Suppressor macrophage (primary cell): ENCODE measurements around the gene ADNP2.
A peak's percentile ranks its signal among the peaks of the same experiment; 100 is the strongest.
"Not testable (repeated sequence)": the region's sequence is repeated elsewhere in the genome, so short reads cannot be mapped to it uniquely, and the experiment has no call there.

ENCODE experiments used
- DNase-seq, 4 experiments: peaks; one replicate each; pipeline ENCODE4 v3.0.0-alpha.2; 2020 to 2022

ADNP2 gene

DNA sequence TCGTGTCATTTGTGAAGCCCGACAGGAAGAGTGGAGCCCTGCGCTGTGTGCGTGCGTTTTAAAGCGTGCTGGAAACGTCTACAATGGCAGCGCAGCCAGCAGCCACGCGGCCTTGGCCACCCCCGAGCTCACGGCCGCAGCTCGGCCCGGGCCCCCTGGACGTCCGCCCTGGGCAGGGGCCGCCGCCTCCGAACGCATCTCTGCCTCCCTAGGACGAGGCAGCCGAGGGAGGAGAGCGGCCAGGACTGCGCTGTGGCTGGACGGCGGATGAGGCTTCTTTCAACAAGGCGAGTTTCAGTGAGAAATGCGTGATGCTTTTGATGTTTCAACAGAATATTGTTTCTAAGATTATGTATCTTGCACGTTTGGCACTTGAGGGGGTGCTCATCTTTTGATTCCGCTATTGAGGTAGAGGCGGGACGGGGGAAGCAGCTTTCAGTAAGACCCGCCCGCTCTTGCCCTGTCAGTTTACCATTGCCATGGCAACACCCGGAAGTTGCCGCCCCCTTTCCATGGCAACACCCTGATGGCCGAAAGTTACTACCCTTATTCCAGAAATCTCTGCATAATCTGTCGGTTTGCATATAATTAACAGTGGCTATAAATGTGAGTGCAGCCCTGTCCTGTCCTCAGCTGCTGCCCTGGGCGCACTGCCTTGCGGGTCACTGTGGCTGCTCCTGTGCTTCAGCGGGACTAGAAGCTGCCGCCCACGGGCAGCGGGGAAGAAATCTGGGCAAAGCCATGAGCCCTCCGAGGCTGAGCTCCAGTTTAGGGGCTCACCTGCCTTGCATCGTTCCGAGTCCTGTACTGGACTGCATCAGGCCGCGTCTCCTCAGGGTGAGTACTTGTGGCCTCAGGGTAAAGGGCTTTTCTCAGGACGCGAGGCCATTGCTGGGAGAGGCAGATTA is 38.6 kb downstream of the ADNP2 start:
- DNase-seq, result peak; percentile 83 to 88 (median 85)

DNA sequence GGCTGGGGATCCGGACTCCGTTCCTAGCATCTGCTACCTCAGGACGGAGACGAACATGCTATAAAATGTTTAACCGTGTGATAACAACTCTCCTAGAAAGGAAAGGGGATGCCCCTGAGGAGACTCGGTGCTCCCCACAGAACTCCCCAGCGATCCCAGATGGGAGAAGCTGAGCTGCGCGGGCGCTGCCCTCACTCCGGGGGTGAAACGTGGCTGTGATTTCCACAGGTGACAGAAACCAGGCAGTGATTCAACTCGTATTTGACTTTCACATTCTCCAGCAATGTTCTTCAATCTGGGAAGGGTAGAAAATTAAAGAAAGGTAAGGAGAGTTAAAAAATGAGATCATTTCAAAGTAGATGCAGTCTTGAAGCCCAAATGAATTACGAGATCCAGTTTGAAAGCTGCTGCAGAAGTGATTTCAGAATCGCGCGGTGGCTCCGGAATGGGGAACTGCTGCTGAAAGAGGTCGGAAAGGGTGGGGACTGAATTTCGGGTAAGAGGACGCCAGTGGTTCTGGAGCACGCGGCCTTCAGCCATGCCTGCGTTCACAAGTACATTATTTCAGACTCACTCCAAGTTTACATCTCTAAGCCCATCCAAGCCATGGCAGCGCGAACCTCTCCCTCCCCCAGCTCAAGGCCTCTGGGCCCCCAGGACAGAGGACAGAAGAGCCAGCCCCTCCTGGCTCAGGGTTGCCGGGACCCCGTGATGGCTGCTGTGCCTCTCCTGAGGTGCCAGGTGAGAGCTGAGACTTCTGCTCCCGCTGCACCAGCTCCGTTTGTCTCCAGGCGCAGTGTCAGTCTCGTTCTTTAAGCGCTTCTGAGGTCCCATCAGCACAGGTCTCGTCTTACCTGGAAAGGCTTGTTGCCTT is 39.5 kb downstream of the ADNP2 start:
- DNase-seq, result peak; percentile 59 to 78 (median 74)

DNA sequence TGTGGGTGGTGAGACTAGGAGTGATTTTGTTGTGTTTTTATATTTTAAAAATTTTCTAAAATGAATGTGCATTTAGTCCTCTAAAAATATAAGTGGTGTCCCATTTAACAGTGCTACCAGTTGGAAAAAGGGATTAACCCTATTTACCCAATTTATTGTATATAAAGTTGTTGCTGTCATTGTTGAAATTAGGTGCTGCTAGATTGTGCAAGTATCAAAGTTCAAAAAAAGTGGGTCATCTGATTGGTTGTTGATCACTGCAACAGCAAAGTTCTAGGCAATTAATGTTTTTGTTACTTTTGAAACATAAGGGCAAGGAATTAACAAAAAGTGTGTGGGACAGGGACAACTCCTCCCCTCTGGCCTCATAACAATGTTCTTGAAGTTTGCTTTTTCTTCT is 40.6 kb downstream of the ADNP2 start:
- no peak for DNase-seq

DNA sequence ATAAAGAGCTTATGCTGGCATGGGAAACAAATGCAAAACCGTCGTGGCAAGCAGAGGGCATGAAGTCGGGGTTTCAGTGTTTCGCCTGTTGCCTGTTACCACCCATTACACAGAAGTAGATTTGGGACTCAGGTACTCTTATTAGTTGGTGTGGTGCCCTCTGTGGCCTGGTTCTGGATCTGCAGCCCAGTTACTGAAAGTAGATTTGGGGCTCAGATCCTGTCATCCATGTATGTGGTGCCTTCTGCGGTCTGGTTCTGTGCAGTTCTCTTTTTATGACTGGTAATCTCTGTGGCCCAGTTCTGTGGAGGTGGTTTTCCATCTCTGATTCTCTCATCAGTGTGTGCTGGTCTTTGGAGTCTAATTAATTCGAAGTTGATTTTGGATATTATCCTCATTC is 45.2 kb downstream of the ADNP2 start:
- peak; percentile 3 to 36 (median 17) for DNase-seq

DNA sequence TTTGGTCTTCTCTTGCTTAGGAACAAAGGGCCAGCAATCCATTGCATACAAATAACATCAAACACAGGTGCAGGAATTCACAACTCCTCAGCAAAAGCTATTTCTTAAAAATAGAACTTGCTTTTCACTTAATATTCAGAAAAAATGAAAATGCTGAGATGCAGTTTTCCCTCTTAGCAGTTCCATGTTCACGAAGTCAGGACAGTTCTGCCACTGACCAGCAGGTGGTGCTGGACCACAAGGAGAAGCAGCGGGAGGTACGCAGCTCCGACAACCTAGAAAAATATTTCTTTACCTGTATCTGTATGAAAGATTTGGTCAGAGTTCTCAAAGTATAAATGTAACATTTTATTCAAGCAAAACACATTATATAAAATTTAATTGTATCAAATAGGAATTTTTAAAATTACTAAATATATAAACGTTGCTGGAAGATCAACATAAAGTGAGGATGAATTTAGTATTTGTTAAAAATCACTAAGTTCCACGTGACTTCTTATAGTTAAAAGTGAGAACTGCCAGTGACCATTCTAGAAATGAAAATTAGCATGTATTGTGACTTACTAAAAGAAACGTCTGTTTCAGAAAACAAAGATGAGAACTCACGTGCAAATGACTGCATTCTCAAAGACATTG is 48.8 kb downstream of the ADNP2 start:
- DNase-seq, result peak; percentile 78 to 87 (median 86)

DNA sequence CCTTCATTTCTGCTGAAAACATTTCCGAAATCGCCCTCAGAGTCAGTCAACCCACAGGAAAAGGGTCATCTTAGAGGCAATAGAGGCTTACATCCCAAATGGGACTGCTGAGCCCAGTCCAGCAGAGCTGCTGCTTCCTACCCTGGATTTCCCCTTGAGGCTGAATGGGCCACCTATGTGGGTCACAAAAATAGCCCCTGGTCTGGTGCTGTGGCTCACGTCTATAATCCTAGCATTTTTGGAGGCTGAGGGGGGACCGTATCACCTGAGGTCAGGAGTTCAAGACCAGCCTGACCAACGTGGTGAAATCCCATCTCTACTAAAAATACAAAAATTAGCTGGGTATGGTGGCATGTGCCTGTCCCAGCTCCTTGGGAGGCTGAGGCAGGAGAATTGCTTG is 49.3 kb downstream of the ADNP2 start:
- DNase-seq, result no peak

DNA sequence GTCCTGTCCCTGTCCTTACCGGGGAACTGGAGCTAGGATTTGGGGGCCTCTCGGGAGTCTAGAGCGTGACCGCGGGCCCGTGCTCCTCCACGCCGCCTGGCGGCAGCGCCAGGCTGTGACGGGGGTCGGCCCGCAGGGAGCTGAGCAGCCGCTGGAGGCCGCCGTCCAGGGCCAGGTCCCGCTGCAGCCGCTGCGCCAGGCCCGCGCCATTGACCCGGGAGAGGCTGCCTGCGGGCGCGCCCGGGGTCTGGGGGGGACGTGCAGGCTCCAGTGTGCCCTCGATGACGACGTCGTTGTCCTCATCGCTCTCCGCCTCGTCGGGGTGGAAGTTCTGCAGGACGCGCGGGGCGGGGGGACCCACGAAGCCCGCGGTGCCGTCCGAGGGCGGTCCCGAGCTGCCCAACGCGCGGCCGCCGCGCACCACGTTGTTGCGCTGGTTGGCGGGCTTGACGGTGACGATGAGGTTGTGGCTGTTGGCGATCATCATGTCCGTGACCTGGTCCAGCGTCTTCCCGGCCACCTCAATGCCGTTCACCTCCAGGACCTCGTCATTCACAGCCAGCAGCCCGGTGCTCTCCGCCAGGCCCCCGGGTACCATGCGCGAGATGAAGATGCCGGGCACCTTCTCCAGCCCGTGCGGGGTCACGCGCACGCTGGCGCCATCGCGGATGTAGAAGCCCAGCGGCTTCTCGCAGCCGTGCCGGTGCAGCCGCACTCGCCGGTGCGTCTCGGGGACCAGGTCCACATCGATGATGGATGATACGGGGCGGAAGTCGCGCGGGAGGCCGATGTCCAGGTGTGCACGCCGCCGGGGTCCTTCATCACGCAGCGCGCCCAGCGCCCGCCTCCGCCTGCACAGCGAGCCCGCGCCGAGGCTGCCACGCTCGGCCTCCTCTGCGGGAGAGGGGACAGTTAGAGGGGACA is 50.9 kb downstream of the ADNP2 start:
- peak; percentile 32 to 75 (median 50) for DNase-seq

DNA sequence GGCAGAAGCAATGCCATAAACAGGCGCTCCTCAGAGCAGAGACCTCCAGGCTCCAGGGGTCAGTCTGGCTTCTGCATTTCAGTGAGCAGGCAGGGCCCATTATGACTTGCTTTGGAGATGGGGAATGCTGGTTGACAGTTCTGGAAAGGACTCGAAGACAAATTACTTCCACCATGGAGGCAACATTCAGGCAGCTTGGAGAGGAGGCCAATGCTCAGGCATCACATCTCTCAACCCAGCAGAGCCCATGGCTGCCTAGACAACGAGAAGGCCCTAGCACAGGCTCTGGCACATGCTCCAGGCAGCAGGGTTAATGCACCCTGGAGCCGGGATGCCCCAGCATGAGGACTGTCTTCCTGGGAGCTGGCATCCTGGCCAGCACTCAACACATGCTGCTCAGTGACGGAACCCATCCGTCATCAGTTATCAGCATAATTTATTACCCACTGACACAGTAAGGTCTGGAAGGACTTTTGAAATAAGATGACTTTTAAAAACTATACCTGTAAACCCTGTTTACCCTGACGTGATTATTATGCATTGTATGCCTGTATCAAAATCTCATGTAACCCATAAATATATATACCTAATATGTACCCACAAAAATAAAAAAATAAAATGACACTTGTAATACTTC is 52.8 kb downstream of the ADNP2 start:
- DNase-seq, result no peak

DNA sequence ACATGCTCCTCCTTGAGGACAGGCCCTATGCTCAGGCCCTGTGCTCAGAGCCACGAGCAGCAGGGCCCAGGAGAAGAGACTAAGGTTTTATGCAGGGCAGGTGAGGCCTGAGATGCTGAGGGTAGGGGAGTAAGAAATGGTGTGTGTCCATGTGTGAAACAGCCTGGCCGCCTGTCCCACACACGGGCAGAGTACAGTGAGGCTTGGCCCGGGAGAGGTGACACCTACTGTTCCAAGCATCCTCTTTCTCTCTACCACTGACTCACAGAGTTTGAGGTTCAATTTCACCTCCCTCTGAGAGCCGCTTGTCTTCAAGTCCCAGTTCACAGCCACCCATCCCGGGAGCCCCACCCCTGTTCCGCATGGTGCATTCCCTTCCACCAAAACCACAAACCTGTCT is 54.1 kb downstream of the ADNP2 start:
- no peak for DNase-seq

DNA sequence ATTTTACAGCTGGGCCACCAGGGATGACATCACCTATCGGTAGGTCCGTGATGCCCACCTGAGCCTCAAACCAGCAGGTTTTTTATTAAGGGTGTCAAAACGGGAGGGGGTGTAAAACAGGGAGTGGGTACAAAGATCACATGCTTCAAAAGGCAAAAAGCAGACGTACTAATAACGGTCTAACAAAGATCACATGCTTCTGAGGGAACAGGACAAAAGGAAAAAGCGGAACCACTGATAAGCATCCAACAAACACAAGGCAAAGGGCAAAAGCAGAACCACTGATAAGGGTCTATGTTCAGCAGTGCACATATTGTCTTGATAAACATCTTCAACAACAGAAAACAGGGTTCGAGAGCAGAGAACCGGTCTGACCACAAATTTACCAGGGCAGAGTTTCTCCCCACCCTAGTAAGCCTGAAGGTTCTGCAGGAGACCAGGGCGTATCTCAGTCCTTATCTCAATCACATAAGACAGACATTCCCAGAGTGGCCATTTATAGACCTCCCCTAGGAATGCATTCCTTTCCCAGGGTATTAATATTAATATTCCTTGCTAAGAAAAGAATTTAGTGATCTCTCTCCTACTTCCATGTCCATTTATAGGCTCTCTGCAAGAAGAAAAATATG is 55.8 kb downstream of the ADNP2 start:
- not testable (repeated sequence) for DNase-seq

DNA sequence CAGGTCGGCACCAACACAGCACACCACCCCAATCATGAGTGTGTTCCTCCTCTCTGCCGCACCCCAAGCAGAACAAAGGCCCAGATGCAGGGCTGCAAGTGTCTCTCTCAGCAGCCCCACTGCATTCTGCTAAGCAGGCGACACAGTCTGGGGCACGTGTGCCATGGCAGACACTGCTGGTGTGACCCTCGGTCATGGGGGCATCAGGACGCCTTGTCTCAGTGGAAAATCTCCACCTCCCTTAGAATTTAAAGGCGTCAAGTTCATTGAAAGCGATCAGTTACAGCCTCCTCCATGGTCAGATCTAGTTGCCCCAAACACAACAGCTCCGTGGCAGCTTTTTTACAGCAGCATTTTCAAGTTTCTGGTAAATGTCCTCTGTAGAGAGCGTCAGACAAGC is 57.2 kb downstream of the ADNP2 start:
- no peak for DNase-seq

DNA sequence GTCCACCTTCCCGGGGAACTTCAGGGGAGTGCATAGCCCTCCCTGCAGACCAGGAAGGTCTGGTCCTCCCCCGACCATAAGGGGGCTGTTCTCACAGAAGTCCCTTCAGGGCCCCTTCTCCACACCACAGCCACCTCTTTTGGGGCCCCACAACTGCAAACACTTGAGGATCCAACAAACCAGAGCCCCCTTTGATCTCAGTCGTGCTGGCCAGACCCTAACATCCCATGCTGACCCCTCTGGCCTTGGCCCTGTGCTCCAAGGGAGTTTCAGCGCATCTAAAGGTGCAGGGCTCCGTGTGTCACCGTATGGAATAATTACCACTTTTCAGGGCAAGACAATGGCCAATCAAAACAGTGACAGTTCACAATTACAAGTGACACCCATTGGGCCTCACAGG is 57.7 kb downstream of the ADNP2 start:
- DNase-seq, result no peak

DNA sequence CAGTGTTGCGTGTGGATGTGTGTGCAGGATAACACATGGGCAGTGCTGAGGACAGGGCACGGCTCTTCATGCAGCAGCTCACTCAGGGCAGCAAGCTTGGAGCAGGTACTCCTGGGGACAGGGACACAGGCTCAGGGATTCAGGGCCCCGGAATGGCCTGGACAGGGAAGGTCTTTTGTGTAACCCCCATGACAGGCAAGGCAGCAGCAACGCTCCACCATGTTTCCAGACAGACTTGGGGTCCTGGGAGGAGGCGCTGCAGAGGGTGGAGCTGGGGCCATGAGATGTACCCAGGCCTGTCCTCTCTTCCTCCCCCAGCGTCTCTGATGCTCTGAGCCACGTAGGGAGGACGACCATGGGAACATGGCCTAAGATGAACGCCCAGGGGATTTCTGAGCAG is 58.3 kb downstream of the ADNP2 start:
- no peak for DNase-seq

DNA sequence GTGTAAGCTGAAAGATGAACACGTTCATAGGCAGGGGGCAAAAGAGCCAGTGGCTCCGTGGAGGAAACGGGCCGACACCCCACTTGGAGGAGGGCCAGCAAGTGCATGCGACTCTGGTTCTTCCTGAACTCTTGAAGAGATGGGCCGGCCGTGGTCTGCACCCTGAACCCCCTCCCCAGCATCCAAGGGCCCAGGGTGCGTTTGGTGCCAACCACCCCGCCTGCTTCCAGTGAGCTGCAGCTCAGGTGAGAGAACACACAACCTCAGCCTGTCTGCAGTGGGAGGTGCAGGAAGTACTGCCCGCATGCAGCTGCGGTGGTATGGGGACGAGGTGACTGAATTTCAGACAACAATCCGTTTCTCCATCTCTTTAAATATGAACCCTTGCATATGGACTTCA is 58.9 kb downstream of the ADNP2 start:
- DNase-seq, result no peak

DNA sequence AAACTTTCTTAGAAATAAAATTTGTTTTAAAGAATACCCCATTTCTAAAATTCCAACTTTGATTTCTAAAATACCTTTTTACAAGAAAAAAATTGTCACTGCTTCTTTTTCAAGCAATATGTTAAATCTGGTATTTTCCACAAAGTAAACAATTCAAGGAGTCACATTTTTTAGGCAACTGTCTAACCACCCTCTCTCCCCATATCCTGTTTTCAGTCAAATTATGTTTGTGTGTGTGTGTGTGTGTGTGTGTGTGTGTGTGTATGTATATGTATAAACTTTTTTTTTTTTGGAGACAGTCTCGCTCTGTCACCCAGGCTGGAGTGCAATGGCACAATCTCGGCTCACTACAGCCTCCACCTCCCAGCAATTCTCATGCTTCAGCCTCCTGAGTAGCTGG is 59.3 kb downstream of the ADNP2 start:
- no peak for DNase-seq

DNA sequence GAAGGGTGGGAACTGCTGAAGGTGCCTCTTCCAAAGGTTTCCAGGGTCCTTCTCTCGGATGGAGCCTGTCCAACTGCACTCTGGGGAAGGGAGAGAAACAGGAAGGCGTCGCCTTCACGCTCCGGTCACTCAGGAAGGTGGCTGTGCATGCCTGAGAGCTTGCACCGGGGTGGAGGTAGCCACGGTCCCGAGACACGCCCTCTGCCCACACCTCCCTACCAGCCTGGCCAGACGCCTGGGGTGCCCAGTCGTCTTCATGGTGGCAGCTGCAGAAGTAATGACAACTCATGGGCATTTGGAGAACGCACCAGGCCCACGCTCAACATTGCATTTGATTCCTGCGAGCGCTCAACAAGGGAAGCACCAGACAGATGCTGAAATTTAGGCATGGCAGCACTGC is 59.9 kb downstream of the ADNP2 start:
- DNase-seq, result no peak

DNA sequence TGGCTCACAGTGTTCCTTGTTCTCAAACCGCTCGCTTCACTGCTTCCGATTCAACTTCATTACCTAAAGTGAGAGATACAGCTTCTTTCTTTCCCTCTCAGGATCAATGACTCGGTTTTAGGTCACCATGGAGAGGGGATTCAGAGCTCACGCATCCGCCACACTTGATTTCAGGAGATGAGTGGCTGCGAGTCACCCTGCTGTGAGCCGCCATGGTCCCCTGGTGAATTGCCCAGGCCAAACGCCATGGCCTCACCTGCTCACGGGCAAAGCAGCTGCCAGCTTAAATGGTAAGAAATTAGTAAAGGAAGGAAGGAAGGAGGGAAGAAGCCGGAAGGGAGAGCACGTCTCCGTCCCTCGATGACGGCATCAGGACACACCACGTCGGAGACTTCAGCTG is 60.5 kb downstream of the ADNP2 start:
- no peak for DNase-seq

DNA sequence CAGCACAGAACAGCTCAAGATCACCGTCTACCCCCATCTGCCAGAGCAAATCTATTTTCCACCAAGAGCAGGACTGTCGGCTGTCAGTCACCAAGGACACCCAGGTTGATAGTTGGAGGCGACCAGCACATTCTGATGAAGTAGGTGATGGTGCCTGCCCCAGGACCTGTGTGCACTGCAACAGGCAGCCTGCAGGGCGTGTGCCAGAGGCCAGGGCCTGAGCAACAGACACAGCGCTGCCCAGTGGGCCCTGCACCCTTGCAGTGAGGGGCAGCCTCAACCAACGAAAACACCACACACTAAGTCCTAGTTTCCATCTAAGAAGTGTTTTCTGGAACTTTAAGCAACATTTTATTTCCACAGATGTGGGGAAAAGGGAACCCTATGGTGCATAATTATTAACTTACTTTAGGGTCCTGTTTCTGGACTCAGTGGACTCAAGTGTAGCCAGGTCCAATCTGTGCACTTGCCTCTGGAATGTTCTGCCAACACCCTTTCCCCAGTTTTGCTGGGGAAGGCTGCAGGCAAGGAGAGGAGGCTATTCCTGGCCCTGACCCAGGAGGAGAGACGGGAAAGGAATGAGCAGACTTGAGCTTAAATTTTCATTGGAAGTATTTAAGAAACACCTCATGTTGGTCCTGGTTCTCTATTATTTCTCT is 61.5 kb downstream of the ADNP2 start:
- DNase-seq, result no peak

DNA sequence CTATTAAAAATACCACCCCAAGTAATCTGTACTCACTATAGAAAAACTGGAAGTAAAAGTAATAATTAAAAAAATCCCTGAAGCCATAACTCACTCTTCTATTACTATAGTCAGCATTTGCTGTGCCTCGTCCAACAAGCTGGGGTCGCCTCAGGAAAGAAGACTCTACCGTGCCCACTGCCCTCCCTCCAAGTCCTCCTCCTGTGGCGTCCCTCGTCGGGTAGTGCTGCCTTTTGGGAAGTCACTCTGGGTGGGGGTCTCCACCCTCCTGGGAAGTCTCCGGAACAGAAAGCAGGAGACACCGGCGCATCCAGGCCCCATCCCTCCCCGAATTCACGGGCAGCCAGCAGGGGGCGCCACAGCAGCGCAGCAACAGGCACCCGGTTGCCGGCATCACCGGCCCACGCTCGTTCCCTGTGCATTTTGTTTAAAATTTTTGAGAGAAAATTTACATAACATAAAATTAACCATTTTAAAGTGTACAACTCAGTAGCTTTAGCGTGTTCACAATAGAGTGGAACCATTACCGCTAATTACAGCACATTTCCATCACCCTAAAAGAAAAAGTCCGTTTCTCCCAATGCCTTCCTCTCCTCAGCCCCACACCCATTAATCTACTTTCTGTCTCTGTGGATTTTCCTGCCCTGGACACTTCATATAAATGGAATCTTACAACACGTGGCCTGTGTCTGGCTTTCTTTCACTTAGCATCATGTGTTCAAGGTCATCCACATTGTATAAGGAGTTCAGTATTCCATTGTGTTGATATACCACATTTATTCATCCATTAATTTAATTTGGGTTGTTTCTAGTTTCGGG is 62.2 kb downstream of the ADNP2 start:
- DNase-seq, result peak; percentile 36 to 73 (median 54)

DNA sequence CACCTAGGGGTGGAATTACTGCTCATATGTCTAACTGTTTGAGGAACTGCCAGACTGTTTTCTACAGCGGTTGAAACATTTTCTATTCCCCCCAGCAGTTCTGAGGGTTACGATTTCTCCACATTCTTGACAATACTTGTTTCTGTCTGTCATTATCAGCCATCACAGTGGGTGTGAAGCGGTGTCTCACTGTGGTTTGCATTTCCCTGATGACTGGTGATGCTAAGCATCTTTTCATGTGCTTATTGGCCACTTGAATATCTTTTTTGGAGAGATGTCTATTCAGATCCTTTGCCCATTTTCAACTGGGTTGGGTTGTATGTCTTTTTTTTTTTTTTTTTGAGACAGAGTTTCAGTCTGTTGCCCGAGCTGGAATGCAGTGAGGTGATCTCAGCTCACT is 63.0 kb downstream of the ADNP2 start:
- no peak for DNase-seq
